Peyer's patch (tissue), 4 donors: ENCODE measurements around the gene IRF2.

Experiments used
- POLR2A ChIP-seq, 2 donors: fragments of 450-650 bp; IDR thresholded peaks; one replicate each; pipeline ENCODE4 v1.5.1; 2017; ENCODE audit warnings: antibody characterized with exemption in 2 of 2, mild to moderate bottlenecking in 2 of 2, moderate library complexity in 2 of 2
- TF ChIP-seq, protein P1 (sequence below), 6 experiments: fragments of 450-650 bp in 4 of 6; fragments of 200-600 bp in 2 of 6; sonication (generic) in 1 of 6; IDR thresholded peaks; one replicate each; pipeline ENCODE4 v1.5.1; 2017 to 2019; ENCODE audit warnings: antibody characterized with exemption in 6 of 6, mild to moderate bottlenecking in 3 of 6, moderate library complexity in 1 of 6

DNA sequence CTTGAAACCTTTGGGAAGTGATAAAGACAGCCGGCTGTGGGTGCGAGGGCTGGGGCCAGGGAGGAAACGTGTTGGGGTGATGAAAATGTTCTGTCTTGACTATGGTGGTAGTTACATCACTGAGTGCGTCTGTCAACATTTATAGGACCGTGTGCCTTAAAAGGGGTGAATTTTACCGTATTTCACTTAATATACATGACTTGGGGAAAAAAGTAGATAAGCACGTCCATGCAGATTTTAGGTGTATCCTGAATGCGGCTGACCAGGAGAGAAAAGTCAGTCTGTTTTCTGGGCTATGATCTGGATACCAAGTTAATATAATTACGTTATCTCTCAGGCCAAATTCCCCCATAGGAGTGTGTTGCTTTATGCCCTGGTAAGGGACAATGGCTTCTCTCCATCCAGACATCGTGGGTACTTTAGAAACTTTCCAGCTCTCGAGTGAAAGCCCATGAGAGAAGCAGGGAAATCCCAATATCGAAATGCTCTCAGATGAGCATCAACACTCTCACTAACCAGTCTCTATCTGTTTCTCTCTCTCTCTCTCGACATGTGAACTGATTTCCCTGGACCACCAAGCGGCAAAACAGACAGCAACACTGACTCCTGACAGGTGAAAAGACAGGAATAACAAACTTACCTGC, 71.5 kb downstream of the IRF2 start:
- no peak for TF ChIP-seq POLR2A (IDR thresholded peaks at IDR 0.05)
- TF ChIP-seq, protein P1, sequence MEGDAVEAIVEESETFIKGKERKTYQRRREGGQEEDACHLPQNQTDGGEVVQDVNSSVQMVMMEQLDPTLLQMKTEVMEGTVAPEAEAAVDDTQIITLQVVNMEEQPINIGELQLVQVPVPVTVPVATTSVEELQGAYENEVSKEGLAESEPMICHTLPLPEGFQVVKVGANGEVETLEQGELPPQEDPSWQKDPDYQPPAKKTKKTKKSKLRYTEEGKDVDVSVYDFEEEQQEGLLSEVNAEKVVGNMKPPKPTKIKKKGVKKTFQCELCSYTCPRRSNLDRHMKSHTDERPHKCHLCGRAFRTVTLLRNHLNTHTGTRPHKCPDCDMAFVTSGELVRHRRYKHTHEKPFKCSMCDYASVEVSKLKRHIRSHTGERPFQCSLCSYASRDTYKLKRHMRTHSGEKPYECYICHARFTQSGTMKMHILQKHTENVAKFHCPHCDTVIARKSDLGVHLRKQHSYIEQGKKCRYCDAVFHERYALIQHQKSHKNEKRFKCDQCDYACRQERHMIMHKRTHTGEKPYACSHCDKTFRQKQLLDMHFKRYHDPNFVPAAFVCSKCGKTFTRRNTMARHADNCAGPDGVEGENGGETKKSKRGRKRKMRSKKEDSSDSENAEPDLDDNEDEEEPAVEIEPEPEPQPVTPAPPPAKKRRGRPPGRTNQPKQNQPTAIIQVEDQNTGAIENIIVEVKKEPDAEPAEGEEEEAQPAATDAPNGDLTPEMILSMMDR (IDR thresholded peaks at IDR 0.05): no peak
